Caki2 (cell line): ENCODE measurements around the gene FILIP1L. TPM values are rescaled to one million over a fixed set of nuclear protein-coding genes. Genes with fewer than 3 reads are reported as not detected.

ENCODE experiments used
- DNase-seq: peaks from one replicate; pipeline ENCODE4 v3.0.0-alpha.2; 2015; ENCODE audit warnings: low read depth
- in situ Hi-C: cut with HindIII; loops from 2 replicates; pipeline ENCODE4 v1.10.0; 2016; ENCODE audit warnings: low sequenced_read_pairs, low pct_unique_long_range_greater_than_20kb, mixed read lengths
- total RNA-seq: library from RNA; depleted of rRNA; stranded (reverse); fragments of >200 nt; shearing (Covaris generic); gene quantifications from 2 replicates; pipeline ENCODE4 v1.2.3, GENCODE V29; 2014; ENCODE audit warnings: low replicate concordance

The FILIP1L gene
- total RNA-seq, 1 experiment from 2014 or later = not detected

DNA sequence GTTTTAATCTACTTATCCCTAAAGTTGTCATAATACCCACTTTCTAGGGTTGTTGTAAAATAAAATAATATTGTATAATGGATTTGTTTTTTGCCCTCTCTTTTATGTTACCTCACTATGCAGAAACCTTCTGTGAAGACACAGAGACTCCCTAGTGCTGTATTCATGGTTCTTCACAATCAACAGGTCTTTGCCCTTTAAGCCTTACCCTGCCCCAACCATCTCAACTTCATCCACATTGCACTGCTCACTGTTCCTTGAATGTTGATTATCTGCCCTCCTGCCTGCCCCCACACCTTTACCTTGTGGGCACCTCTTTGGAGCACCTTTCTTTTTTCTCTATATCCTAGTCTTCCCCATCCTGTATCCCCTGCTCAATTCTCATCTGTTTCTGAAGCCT lies 275.5 kb downstream of the FILIP1L start:
- no peak for DNase-seq
- in situ Hi-C loops = no loop called here

DNA sequence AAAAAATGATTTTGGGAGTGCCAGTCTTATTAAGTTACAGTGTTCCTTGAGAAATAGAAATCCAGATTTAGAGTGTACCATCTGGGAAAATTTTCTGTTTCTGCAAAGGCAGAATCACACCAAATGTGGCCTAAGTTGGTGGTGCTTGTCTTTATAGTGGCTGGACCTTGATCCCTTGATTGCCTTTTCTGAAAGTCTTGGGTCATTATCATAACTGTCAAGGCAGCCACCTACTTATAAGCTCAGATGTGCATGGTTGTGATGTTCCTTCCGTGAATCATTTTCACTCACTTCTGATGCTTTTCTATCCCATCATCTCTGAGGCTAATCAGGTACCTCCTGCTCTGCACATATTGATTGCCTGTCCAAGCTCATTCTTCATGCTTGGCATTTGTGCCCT lies 276.6 kb downstream of the FILIP1L start:
- in situ Hi-C loops = no loop called here
- DNase-seq = no peak

DNA sequence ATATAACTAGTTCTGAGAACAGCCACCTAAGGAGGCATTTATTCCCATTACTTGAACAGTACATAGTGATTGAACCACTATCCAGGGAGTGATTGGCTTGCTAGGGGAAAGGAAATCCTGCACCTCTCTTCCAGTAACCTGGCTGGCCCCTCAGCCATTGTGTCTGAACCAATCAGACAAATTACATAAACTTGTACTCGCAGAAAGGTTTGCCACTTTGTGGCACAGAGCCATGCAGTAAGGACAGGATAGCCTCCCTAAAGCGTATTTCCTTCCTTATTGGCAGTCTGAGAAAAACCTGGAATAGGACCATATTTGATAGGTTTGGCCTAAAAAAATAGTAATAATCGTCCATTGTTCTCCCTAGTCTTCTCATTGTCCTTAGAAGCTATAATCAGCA lies 277.6 kb downstream of the FILIP1L start:
- in situ Hi-C loops = no loop called here

DNA sequence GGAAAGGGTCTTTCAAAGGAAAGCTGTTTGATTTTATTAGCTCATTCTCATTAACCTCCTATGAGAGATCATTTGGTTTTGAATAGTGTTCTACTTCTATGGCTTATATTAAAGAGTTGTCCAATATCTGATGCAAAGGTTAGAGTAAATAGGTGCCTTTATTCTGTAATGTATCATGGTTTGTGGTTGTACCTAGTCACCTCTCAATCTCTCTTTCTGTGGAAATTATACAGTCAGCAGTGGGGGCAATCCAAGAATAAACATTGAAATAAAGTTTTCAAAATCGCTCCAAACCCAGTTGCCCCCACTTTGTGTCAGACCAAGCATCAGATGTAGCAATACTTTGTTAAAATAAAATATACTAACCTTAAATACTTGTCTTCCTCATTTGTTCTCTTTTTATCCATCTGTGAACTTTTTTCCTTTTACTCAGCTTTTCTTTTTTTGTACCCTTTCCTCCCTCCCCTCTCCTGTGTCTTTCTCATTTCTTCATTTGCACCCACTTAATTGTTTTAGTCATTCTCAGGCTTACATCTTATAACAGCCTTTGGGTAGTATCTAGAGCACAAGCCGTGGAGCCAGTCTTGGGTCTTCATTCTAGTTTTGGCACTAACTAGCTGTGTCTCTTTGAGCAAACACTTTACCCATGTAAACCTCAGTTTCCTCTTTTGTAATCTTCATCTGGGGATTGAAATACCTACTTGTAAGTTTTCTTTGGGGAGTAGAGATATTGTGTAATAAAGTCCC lies 279.9 kb downstream of the FILIP1L start:
- no peak for DNase-seq
- in situ Hi-C loops = no loop called here

More for the DNA sequence above, 277.6 kb downstream of the FILIP1L start:
- no peak for DNase-seq

DNA sequence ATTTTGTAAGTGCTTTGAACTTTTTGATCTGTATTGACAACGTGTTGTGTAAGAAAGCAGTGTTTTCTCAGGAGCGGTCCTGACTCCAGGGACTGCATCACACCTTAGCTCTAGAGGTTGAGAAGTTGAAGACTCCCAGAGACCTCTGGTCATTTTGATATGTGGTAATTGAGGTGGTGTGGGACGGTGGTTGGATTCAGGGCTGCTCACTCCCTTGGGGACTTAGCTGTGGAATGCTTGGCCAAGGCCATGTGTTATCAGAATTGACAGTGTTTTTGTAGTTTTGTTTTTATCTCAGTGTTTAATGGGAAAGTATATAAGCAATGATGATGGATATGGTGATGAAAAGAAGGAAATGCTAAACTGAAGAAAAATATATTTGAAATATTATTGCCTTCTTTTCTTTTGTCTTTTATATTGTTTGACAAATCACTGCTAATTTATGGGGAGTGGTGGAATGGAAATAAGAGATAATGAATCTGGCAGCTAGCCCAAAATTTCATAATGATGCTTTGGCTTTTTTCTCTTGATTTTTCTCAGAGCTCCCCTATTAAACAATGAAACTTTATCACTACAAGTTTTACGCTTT lies 280.6 kb downstream of the FILIP1L start:
- in situ Hi-C loops = no loop called here
- no peak for DNase-seq

DNA sequence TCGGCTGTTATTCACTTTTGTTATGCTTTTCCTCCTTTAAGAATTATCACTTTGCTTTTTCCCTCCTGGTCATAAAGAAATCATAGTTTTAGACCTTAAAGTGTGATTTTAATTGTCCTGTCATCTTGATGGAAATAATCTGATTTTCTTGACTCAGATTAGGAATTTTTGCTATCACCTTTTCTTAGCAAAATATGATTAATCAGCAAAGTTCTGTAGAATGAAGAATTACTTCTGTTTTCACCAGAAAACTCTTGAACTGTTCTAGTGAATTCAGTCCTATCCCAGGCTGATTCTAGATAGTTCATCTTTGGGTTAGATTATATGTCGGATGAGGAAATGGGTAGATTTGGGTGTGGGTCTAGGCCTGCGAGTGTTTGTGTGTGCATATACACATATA lies 284.5 kb downstream of the FILIP1L start:
- in situ Hi-C loops = no loop called here
- DNase-seq = no peak

DNA sequence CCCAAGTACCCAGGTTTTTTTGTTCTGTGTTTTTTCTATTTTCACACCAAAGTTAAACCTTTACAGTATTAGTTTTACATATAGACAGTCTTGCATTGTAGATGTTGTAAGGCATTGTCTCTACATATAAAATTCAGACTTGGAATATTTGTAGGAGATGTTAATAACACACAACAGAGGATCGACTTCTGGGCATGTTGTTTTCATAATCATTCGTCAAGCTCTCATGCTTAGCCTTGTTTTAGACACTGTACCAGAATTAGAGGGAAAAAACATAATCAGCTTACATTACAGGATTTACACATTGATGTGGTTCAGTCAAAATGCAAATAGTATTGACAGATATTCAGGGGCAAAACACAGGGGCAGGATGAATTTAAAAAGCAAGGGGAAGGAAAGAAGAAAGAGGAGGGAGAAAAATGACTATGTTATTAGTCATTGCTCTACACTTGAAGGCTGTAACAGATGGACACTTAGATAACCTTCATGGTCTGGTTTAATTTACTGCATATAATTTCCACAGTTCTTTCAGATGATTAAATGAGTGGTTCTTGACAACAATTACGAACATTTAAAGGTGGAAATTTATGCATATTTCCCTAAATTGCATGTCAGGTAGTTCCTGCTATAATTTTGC lies 289.2 kb downstream of the FILIP1L start:
- peak; percentile 14 for DNase-seq
- in situ Hi-C loops = no loop called here

DNA sequence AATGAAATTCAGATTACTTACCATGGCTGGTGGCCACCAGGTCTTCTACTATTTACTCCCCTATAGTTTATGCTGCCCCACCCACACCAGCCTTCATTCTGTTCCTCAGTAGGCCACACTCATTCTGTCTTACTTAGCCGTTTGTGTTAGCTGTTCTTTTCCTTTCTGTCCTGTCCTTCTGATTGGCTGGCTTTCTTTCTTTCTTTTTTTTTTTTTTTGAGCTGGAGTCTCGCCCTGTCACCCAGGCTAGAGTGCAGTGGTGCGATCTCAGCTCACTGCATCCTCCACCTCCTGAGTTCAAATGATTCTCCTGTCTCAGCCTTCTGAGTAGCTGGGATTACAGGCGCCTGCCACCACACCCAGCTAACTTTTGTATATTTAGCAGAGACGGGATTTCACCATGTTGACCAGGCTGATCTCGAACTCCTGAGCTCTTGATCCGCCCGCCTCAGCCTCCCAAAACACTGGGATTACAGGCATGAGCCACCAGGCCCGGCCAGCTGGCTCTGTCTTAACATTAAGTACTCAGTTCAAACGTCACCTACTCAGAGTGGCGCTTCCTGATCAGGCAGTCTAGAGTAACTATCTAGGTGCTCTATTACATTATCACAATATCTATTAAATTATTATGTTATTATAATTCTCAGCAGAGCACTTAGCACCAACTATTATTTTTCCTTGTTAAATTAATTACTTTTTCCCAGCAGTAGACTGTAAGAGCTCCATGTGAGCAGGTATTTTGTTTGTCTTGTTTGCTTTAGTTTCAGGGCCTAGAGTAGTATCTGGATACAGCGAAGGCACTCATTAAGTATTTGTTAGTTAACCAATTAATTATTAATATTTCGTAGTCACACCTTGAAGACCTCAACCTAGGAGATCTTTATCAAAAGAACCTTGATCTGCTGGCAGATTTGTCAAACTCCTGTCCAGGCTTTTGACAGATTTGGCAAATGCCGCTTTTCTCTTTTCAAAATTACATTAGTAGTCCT lies 290.3 kb downstream of the FILIP1L start:
- peak; percentile 45 for DNase-seq
- in situ Hi-C loops = no loop called here

DNA sequence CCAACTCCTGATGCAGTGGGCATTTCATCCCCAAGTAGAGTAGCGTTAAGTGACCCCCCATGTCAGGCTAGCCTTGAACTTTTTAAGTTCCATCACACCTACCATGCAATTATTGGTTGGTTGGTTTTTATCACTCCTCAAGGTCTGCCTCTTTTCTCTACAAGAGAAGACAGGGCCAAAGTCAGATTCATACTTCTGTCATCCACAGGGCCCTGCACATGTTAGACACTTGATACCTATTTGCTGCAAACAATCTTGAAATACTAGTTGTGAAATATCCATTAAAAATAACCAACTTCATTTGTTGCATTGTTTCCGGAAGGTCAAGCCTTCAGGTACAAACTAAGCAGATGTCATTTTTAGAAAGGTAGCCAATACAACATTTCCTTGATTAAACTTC lies 295.5 kb downstream of the FILIP1L start:
- no peak for DNase-seq
- in situ Hi-C loops = no loop called here

DNA sequence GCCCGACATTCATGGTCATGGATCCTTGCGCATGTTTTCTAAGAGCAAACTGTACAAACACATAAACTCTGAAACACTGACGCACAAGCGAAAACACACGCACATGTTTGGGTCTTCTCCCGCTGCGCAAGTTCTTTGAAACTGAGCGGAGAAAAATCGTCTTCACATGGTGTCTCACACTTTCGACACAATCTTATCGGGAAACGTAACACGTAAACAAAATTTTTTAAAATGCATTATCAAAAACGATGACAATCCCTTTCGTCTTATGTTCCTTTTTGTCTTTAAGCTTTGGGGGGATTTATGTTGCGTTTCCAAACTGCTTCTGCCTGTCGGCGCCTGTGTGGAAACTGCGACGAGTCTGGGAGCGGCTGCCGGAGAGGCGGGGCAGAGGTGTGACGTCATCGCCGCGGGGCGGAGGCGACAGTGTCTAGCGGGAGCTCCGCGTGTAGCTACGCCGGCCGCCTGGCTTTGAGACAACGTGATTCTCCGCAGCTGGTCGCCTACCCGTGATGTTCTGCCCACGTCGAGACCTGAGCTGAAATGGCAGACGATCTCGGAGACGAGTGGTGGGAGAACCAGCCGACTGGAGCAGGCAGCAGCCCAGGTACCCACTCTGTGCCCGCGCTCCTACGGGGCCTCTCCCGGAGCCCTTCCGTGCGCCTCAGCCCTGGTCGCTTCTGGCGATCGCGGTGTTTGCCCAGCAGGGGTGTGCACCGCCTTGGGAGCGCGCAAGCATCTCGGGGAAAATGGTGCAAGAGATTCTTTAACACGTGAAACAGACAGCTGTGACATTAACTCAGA lies 296.7 kb downstream of the FILIP1L start, which contains the start of gene CMSS1:
TSS of gene CMSS1 (plus strand) at position 426 of the 804 bp plus-strand sequence.
- in situ Hi-C loops = no loop called here
- DNase-seq = peak; percentile 89

DNA sequence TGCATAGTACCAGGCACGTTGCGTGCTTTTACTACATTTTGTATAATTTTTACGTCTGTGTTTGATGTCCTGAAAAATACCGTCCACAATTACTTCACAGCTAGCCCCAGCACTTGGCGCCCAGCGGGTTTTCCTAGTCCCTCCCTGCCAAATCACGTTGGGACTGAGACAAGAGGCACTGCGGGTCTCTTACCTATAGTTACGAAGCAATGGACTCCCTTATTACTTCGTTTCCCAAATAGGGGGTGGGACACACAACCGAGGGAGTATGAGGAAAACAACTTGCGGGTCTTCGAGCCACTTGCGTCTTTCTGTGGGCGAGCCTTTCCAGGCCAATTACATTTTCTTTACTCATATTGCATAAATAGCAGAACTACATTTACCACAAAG lies 297.3 kb downstream of the FILIP1L start:
- DNase-seq = no peak
- in situ Hi-C loops = no loop called here

DNA sequence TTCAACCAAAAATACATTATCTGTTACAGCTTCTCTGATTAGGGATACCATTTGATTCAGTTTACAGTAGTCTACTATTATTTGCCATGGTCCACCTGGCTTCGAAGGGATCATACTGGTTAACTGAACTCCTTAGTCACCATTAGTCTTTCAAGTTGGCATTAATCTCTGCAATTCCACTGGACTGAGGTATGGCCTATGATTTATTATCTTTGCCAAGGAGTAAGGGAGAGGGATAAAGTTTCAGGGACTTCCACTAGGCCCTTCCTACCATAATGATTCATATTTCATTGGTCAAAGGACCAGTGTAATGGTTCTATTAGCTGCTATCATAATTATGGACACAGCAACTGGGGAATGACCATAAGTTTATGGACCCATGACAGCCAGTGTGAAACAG lies 303.9 kb downstream of the FILIP1L start:
- no peak for DNase-seq
- in situ Hi-C loops = no loop called here

DNA sequence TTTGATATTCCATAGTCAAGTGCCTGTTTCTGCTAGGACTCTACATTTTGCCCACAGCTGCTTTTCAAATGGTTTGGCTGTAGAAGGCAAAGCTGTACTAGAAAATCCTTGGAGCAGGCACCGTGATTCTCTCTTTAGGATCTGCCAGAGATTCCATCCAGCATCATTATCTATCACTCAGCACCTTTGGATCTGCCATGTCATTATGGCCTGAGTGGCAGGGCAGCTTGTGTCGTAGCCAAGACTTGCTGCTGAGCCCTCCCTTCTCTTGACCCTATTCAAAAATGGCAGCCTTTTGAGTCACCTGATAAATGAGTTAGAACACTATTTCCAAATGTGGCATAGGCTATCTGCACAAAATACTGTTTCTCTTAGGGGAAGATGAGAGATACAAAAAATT lies 304.7 kb downstream of the FILIP1L start:
- in situ Hi-C loops = no loop called here
- DNase-seq = no peak

DNA sequence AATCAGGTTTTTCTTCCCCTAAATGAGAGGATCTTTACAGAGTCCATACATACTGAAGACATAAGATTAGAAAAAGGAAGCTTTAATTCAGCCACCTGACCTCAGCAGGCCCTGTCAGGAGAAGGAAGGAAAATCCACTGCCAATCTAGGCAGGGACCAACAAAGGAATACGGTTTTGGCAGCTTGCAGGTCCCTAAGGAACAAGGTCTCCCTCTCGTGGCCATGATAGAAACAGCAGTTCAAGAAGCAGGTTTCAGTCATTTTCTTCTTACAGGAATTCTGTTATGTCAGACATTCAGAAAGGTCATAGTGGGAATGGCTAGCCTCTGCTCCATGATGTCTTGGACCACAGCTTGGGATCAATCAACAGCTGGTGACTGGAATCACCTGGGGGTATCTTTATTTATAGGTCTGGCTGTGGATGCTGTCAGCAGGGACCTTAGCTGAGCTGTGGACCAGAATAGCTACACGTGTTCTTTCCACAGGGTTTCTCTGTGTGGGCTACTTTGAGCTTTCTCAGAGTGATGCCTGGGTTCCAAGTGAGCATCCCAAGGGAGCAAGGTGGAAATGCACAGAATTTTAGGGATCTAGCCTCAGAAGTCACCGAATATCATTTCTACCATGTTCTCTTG lies 306.0 kb downstream of the FILIP1L start:
- in situ Hi-C loops = no loop called here
- DNase-seq = peak; percentile 33

DNA sequence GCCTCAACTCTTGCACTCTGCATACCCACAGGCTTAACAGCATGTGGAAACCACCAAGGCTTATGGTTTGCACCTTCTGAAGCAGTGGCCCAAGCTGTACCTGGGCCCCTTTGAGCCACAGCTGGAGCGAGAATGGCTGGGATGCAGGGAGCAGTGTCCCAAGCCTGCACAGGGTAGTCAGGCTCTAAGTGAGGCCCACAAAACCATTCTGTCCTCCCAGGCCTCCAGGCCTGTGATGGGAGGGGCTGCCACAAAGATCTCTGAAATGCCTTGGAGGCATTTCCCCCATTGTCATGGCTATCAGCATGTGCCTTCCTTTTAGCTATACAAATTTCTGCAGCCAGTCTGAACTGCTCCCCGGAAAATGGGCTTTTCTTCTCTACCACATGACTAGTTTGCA lies 309.1 kb downstream of the FILIP1L start:
- DNase-seq = no peak
- in situ Hi-C loops = no loop called here

DNA sequence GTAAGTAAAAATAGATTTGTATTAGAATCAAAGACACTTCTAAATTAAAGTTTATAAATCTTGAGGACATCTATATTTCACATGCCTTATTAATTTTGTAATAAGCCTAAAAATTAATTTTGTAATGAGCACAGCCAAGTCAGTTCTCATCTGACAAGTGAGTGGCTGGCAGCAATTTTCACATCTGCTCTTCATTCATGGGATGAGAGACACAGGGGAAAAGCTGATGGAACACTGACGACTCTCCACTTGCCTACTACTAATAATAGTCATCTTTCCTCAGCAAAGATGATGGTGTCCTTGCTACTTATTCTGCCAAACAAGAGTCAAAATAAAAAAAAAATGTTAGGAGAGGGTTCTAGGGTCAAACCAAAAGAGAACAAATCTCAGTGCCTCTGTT lies 311.0 kb downstream of the FILIP1L start:
- DNase-seq = no peak
- in situ Hi-C loops = no loop called here

DNA sequence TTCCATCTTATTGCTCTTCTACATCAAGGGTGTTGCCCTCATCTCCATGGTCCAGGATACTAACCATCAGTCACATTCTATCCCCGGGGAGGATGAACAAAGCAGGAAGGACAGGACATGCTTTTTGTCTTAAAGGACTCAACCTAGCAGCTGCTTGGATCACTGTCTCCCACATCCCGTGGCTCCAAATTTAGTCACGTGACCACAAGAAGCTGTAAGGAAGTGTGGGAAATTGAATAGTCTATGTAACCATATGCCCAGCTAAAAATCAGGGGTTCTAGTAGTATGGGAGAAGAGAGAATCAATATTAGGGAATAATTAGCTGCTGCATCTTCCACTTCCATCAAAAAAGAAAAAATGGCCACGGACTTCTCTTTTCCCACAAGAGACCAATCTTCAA lies 314.9 kb downstream of the FILIP1L start:
- DNase-seq = no peak
- in situ Hi-C loops = no loop called here
